Peyer's patch (tissue), 4 donors: ENCODE measurements around the gene C6orf47.

ENCODE experiments used
- CTCF ChIP-seq, 6 experiments: fragments of 450-650 bp in 4 of 6; fragments of 200-600 bp in 2 of 6; sonication (generic) in 1 of 6; IDR thresholded peaks; one replicate each; pipeline ENCODE4 v1.5.1; 2017 to 2019; ENCODE audit warnings: antibody characterized with exemption in 6 of 6, mild to moderate bottlenecking in 3 of 6, moderate library complexity in 1 of 6
- POLR2A ChIP-seq, 2 donors: fragments of 450-650 bp; IDR thresholded peaks; one replicate each; pipeline ENCODE4 v1.5.1; 2017; ENCODE audit warnings: antibody characterized with exemption in 2 of 2, mild to moderate bottlenecking in 2 of 2, moderate library complexity in 2 of 2

- TF ChIP-seq CTCF (IDR thresholded peaks at IDR 0.05) (no peak), POLR2A (IDR thresholded peaks at IDR 0.05) (no peak)
Measured at GRCh38 chr6:31636698-31637596, 23.6 kb downstream of the C6orf47 start.
